ENCODE data around the gene EEF1A2. TPM values are rescaled to one million over a fixed set of nuclear protein-coding genes. Genes with fewer than 3 reads are reported as not detected.

Gene EEF1A2
- total and polyA plus RNA-seq, 2 of the 4 experiments (the other 2 are of a cell fraction), result 1.3 to 4.6 TPM

- Histone ChIP-seq H3K56ac (ENCODE audit: extremely low read depth, insufficient read depth, low read length) (no peak overlapping the region), H4K91ac (ENCODE audit: insufficient read depth, low read depth, low read length) (no peak overlapping the region), H3K4ac (ENCODE audit: low read depth, low read length) (no peak overlapping the region), H4K5ac (ENCODE audit: low read depth, low read length) (no peak overlapping the region), H3K4me1 (ENCODE audit: control insufficient read depth, insufficient read depth, low read length) (no peaks in the 10 kb centered on the region), H2BK15ac (ENCODE audit: low read depth, low read length) (no peak overlapping the region), H2BK20ac (ENCODE audit: low read depth, low read length) (no peak overlapping the region), H3K4me3 (ENCODE audit: insufficient read depth, low read depth, low read length) (no peak overlapping the region), H3K14ac (replicated peaks; ENCODE audit: low read depth, low read length) (no peak overlapping the region), H3K9me1 (ENCODE audit: insufficient read depth, low read length) (no peaks in the 10 kb centered on the region), H3K4me2 (ENCODE audit: low read depth, low read length) (no peak overlapping the region), H3K36me3 (ENCODE audit: control insufficient read depth, insufficient read depth, low read length) (no peaks in the 10 kb centered on the region), H2BK5ac (ENCODE audit: low read depth, low read length, poor library complexity, severe bottlenecking) (no peak overlapping the region), H2BK120ac (ENCODE audit: low read depth, low read length) (no peak overlapping the region), H3K9me3 (ENCODE audit: control insufficient read depth, insufficient read depth, low read length) (no peaks in the 10 kb centered on the region), H2AK5ac (ENCODE audit: low read depth, low read length) (no peak overlapping the region), H3K27me3 (ENCODE audit: control insufficient read depth, insufficient read depth, low read length) (peaks cover 21% of the 10 kb centered on the region; the same call in 1 of the 2 replicates), H3K79me1 (ENCODE audit: low read depth in 1 of 2, low read length in 2 of 2) (no peaks in the 10 kb centered on the region), H3K9ac (ENCODE audit: low read depth, low read length) (no peak overlapping the region), H3K23ac (ENCODE audit: low read depth, low read length) (no peak overlapping the region), H3K27ac (ENCODE audit: insufficient read depth, low read length) (no peak overlapping the region), H2AK9ac (replicated peaks; ENCODE audit: low read depth, low read length, poor library complexity) (no peak overlapping the region), H2AFZ (replicated peaks; ENCODE audit: low read length, poor library complexity) (no peak overlapping the region), H4K8ac (ENCODE audit: low read depth in 2 of 2, low read length in 2 of 2) (no peak overlapping the region), H3K18ac (ENCODE audit: low read depth, low read length) (no peak overlapping the region), H4K20me1 (ENCODE audit: insufficient read depth, low read length) (no peaks in the 10 kb centered on the region)
- intact Hi-C loops (cut with micrococcal nuclease), result no loop called here
- ATAC-seq (ENCODE audit: low read depth) (no peak), DNase-seq (no peak)
- in situ Hi-C loops (cut with MboI; ENCODE audit: low sequenced_read_pairs), result no loop called here
- no TSS peak for BruUV-seq (replicated peaks)
- WGBS, 2 experiments (ENCODE audit: extremely low coverage in 2 of 2, insufficient read length in 1 of 2), result 36% methylated on average over 15 of the region's 18 CpGs; no CpG with 5 or more reads in 1 of the 2 experiments
- ChIA-PET POLR2A (ENCODE audit: unreplicated experiment) (no interaction called here), CTCF (no interaction called here)
- dilution Hi-C loops (cut with HindIII; ENCODE audit: low sequenced_read_pairs, unreplicated experiment), result no loop called here
- TF ChIP-seq RFX5 (IDR thresholded peaks at IDR 0.05; ENCODE audit: low read depth, low read length) (no peak), SMC3 (IDR thresholded peaks at IDR 0.05; ENCODE audit: low read depth, low read length) (no peak), MAFK (IDR thresholded peaks at IDR 0.05; ENCODE audit: low read depth, low read length) (no peak), CEBPB (IDR thresholded peaks at IDR 0.05; ENCODE audit: low read depth, low read length) (no peak), USF2 (IDR thresholded peaks at IDR 0.05; ENCODE audit: low read depth, low read length) (no peak), MXI1 (IDR thresholded peaks at IDR 0.05; ENCODE audit: borderline replicate concordance, low read depth, low read length) (no peak), FOS (IDR thresholded peaks at IDR 0.05; ENCODE audit: low read depth, low read length) (no peak), POLR2A (IDR thresholded peaks at IDR 0.05; ENCODE audit: low read depth, low read length) (no peak), RCOR1 (IDR thresholded peaks at IDR 0.05; ENCODE audit: insufficient replicate concordance, low read length) (no peak), BHLHE40 (IDR thresholded peaks at IDR 0.05; ENCODE audit: low read depth, low read length) (no peak), ELK1 (IDR thresholded peaks at IDR 0.05; ENCODE audit: borderline replicate concordance, low read depth, low read length) (no peak)
- TF ChIP-seq, protein P1, sequence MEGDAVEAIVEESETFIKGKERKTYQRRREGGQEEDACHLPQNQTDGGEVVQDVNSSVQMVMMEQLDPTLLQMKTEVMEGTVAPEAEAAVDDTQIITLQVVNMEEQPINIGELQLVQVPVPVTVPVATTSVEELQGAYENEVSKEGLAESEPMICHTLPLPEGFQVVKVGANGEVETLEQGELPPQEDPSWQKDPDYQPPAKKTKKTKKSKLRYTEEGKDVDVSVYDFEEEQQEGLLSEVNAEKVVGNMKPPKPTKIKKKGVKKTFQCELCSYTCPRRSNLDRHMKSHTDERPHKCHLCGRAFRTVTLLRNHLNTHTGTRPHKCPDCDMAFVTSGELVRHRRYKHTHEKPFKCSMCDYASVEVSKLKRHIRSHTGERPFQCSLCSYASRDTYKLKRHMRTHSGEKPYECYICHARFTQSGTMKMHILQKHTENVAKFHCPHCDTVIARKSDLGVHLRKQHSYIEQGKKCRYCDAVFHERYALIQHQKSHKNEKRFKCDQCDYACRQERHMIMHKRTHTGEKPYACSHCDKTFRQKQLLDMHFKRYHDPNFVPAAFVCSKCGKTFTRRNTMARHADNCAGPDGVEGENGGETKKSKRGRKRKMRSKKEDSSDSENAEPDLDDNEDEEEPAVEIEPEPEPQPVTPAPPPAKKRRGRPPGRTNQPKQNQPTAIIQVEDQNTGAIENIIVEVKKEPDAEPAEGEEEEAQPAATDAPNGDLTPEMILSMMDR (conservative IDR thresholded peaks at IDR 0.05; ENCODE audit: low read depth, low read length), result no peak
Observed at GRCh38 chr20:63448031-63448430, 50.9 kb downstream of the EEF1A2 start.

Measured in IMR-90 (cell line).